GM19397 (cell line): ENCODE results near the gene ARHGAP45.
"Not testable (repeated sequence)": the region's sequence is repeated elsewhere in the genome, so short reads cannot be mapped to it uniquely, and the experiment has no call there.

Experiments
- ATAC-seq: cut with Tn5 transposase; IDR thresholded peaks from one replicate; pipeline ENCODE4 v1.9.1; 2021; ENCODE audit warnings: mild to moderate bottlenecking, moderate library complexity; ENCODE audit not compliant: unreplicated experiment

Gene ARHGAP45

GRCh38 chr19:1129084-1129483 is 62.1 kb downstream of the ARHGAP45 start:
- not testable (repeated sequence) for ATAC-seq

GRCh38 chr19:1129535-1129934 is 62.6 kb downstream of the ARHGAP45 start:
- no peak for ATAC-seq

- no peak for ATAC-seq
Observed at GRCh38 chr19:1130771-1131717, 64.1 kb downstream of the ARHGAP45 start.

- peak; percentile 40 for ATAC-seq
Observed at GRCh38 chr19:1131718-1132551, 65.0 kb downstream of the ARHGAP45 start.

GRCh38 chr19:1132552-1133383 is 65.8 kb downstream of the ARHGAP45 start:
- ATAC-seq = no peak

GRCh38 chr19:1133471-1133929 is 66.5 kb downstream of the ARHGAP45 start:
- ATAC-seq = no peak

GRCh38 chr19:1134431-1134830 is 67.5 kb downstream of the ARHGAP45 start:
- ATAC-seq = no peak

GRCh38 chr19:1135454-1135853 is 68.5 kb downstream of the ARHGAP45 start:
- ATAC-seq = no peak

- ATAC-seq = no peak
Observed at GRCh38 chr19:1136201-1136600, 69.2 kb downstream of the ARHGAP45 start.
